HepG2 (cell line): Measurements from ENCODE around the gene CSMD2. TPM values are rescaled to one million over a fixed set of nuclear protein-coding genes. Genes with fewer than 3 reads are reported as not detected.
"Not testable (repeated sequence)": the region's sequence is repeated elsewhere in the genome, so short reads cannot be mapped to it uniquely, and the experiment has no call there.

Experiments used
- ATAC-seq: fragments of 200-7000 bp; cut with Tn5 transposase; 3 replicates; pipeline ENCODE4 v1.9.1; 2020; ENCODE audit warnings: mild to moderate bottlenecking, moderate library complexity
- BruUV-seq: library from RNA; stranded (reverse); fragments of 400-500 nt; replicated peaks from 2 replicates; lab custom pipeline; 2021; lab: Mats Ljungman, UMichigan
- CTCF ChIA-PET: fragments of 300-600 bp; formaldehyde crosslinking; extraction: SDS; loops from one replicate; lab custom pipeline; 2021; ENCODE audit warnings: low total read pairs, inconsistent platforms, low intra/inter-chr PET ratio; lab: Yijun Ruan, JAX
- POLR2A ChIA-PET: fragments of 350-600 bp; sonication (Branson Sonifier 250); formaldehyde crosslinking; loops from one replicate; lab custom pipeline; 2020; ENCODE audit warnings: antibody characterized with exemption, inconsistent platforms; lab: Yijun Ruan, JAX
- DNase-seq: peaks from one replicate; pipeline ENCODE4 v3.0.0-alpha.2; 2015; ENCODE audit warnings: low spot score
- FAIRE-seq: peaks from 3 replicates; lab custom pipeline; 2011; peaks lifted over from hg19 to GRCh38; lab: Jason Lieb, UNC
- H2AFZ ChIP-seq: one replicate; pipeline ENCODE4 v1.6.1; 2011; ENCODE audit warnings: low read length, inconsistent platforms
- H3K27ac ChIP-seq: fragments of 300-600 bp; 3 replicates; pipeline ENCODE4 v1.8.0; 2011; ENCODE audit warnings: mixed run types, mild to moderate bottlenecking, mixed read lengths, low read length, inconsistent platforms; ENCODE audit not compliant: insufficient read depth; ENCODE audit errors: extremely low read length
- H3K27me3 ChIP-seq, 2 experiments: fragments of 200-600 bp in 1 of 2; 2 replicates in 1 of 2; 3 replicates in 1 of 2; pipeline versions ENCODE4 v1.6.0 to v1.8.0; 2011; ENCODE audit warnings: low read length in 2 of 2, mild to moderate bottlenecking in 2 of 2, moderate library complexity in 2 of 2, inconsistent platforms in 1 of 2; ENCODE audit not compliant: insufficient read depth in 2 of 2, control insufficient read depth in 1 of 2
- H3K36me3 ChIP-seq, 2 experiments: fragments of 200-600 bp in 1 of 2; replicated peaks in 1 of 2; 2 replicates in 1 of 2; 3 replicates in 1 of 2; pipeline versions ENCODE4 v1.5.1 to v1.8.0; 2011; ENCODE audit warnings: low read length in 2 of 2, inconsistent platforms in 1 of 2; ENCODE audit not compliant: insufficient read depth in 2 of 2, control insufficient read depth in 1 of 2
- H3K4me1 ChIP-seq: 2 replicates; pipeline ENCODE4 v1.5.1; 2012; ENCODE audit warnings: low read length, inconsistent platforms; ENCODE audit not compliant: insufficient read depth
- H3K4me2 ChIP-seq: 2 replicates; pipeline ENCODE4 v1.6.0; 2011; ENCODE audit warnings: low read depth, low read length, inconsistent platforms
- H3K4me3 ChIP-seq, 3 experiments: fragments of 200-600 bp in 1 of 3; sonication (generic), shearing (Covaris generic) in 1 of 3; replicated peaks in 1 of 3; 2 replicates each; pipeline ENCODE4 v1.5.1; 2011 to 2016; ENCODE audit warnings: low read length in 3 of 3, inconsistent platforms in 2 of 3, low read depth in 2 of 3, mild to moderate bottlenecking in 2 of 3, control low read depth in 1 of 3, mixed read lengths in 1 of 3; ENCODE audit not compliant: insufficient read depth in 1 of 3
- H3K79me2 ChIP-seq: one replicate; pipeline ENCODE4 v1.6.1; 2011; ENCODE audit warnings: low read length, inconsistent platforms; ENCODE audit not compliant: insufficient read depth
- H3K9ac ChIP-seq: 2 replicates; pipeline ENCODE4 v1.6.0; 2011; ENCODE audit warnings: mild to moderate bottlenecking, low read depth, low read length, inconsistent platforms; ENCODE audit not compliant: insufficient read depth
- H3K9me3 ChIP-seq: 2 replicates; pipeline ENCODE4 v1.5.1; 2012; ENCODE audit warnings: mild to moderate bottlenecking, low read length
- H4K20me1 ChIP-seq: 2 replicates; pipeline ENCODE4 v1.6.0; 2011; ENCODE audit warnings: inconsistent platforms, mild to moderate bottlenecking, low read length, moderate library complexity; ENCODE audit not compliant: insufficient read depth
- ADNP ChIP-seq: sonication (generic); formaldehyde crosslinking; IDR thresholded peaks from 2 replicates; pipeline ENCODE4 v1.4.0; 2020; ENCODE audit warnings: missing genetic modification reagents
- ATAD3A ChIP-seq: sonication (generic); formaldehyde crosslinking; IDR thresholded peaks from 2 replicates; pipeline ENCODE4 v1.4.0; 2020; ENCODE audit warnings: missing genetic modification reagents
- ELF3 ChIP-seq: IDR thresholded peaks from 2 replicates; pipeline ENCODE4 v1.6.1; 2016; ENCODE audit warnings: missing genetic modification reagents, missing compliant biosample characterization
- FOSL1 ChIP-seq: sonication (generic); formaldehyde crosslinking; IDR thresholded peaks from 2 replicates; pipeline ENCODE4 v1.9.0; 2021; ENCODE audit warnings: missing genetic modification reagents, borderline replicate concordance
- FOXK1 ChIP-seq: sonication (generic); formaldehyde crosslinking; IDR thresholded peaks from 2 replicates; pipeline ENCODE4 v1.4.0; 2020; ENCODE audit warnings: low read depth, missing genetic modification reagents, borderline replicate concordance
- NFIC ChIP-seq: IDR thresholded peaks from 2 replicates; pipeline ENCODE4 v1.6.1; 2012; ENCODE audit warnings: mild to moderate bottlenecking, low read length, inconsistent platforms
- ZBTB25 ChIP-seq: IDR thresholded peaks from 2 replicates; pipeline ENCODE4 v1.6.1; 2018; ENCODE audit warnings: missing genetic modification reagents
- ZFAT ChIP-seq: sonication (generic); formaldehyde crosslinking; conservative IDR thresholded peaks from 2 replicates; pipeline ENCODE4 v1.8.1; 2023; ENCODE audit warnings: missing genetic modification reagents, inconsistent platforms
- ZNF253 ChIP-seq: sonication (generic); formaldehyde crosslinking; IDR thresholded peaks from 2 replicates; pipeline ENCODE4 v1.8.0; 2022; ENCODE audit warnings: mild to moderate bottlenecking, missing genetic modification reagents, borderline replicate concordance
- ZNF414 ChIP-seq: sonication (generic); formaldehyde crosslinking; IDR thresholded peaks from 2 replicates; pipeline ENCODE4 v1.5.0; 2020; ENCODE audit warnings: missing genetic modification reagents
- ZNF543 ChIP-seq: sonication (generic); formaldehyde crosslinking; IDR thresholded peaks from 2 replicates; pipeline ENCODE4 v1.4.0; 2020; ENCODE audit warnings: mild to moderate bottlenecking, missing genetic modification reagents
- ZNF562 ChIP-seq: sonication (generic); formaldehyde crosslinking; IDR thresholded peaks from 2 replicates; pipeline ENCODE4 v1.8.0; 2022; ENCODE audit warnings: missing genetic modification reagents, borderline replicate concordance
- ZNF75D ChIP-seq: sonication (generic); formaldehyde crosslinking; IDR thresholded peaks from 2 replicates; pipeline ENCODE4 v1.8.1; 2023; ENCODE audit warnings: missing genetic modification reagents, mild to moderate bottlenecking, borderline replicate concordance
- WGBS: methylation state at CpG from one replicate; pipeline ENCODE4 v1.1.6; 2017; ENCODE audit warnings: low lambda C conversion rate; 5-methylcytosine and 5-hydroxymethylcytosine counted together
- in situ Hi-C: cut with HindIII; loops from 2 replicates; pipeline ENCODE4 v1.10.0; 2017; ENCODE audit warnings: low pct_unique_long_range_greater_than_20kb; ENCODE audit not compliant: extremely low pct_ligation_motif_present
- intact Hi-C: fragments of 100-400 bp; cut with micrococcal nuclease; formaldehyde crosslinking; loops from one replicate; pipeline ENCODE4 v1.10.0; 2022; ENCODE audit not compliant: unreplicated experiment
- polyA plus RNA-seq, 8 experiments: library from polyadenylated mRNA; depleted of rRNA in 3 of 8; stranded (reverse) in 7 of 8; unstranded in 1 of 8; fragments of >200 nt; fragmentation: Illumina TruSeq in 4 of 8; extraction: Trizol in 4 of 8; gene quantifications; 2 replicates each; pipeline versions ENCODE4 v1.2.1 to v1.2.3, GENCODE V29; 2011 to 2016; ENCODE audit warnings: low read depth in 4 of 8, missing spikeins in 1 of 8, mixed read lengths in 1 of 8; ENCODE audit not compliant: insufficient read depth in 1 of 8
- total RNA-seq, 5 experiments: library from RNA; depleted of rRNA; stranded (reverse); fragments of >200 nt; fragmentation: Illumina TruSeq; extraction: Trizol; gene quantifications; 2 replicates each; pipeline ENCODE4 v1.2.3, GENCODE V29; 2016; ENCODE audit warnings: low read depth in 1 of 5

The CSMD2 gene
- total and polyA plus RNA-seq, 2 of the 13 experiments (the other 11 are each of a cell fraction or from before 2014, with no cell fraction given) = not detected

- intact Hi-C loops = no loop called here
- Histone ChIP-seq H3K79me2 (no peaks in the 10 kb centered on the region), H3K4me3 (no peak overlapping the region)
- no peak for ATAC-seq
- POLR2A ChIA-PET = no interaction called here
- no peak for TF ChIP-seq NFIC
- no peak for TF ChIP-seq FOXK1
- TF ChIP-seq FOSL1 = no peak
- no peak for TF ChIP-seq ZNF253
- TF ChIP-seq ZFAT (CRISPR knock-in tag) = no peak
- TF ChIP-seq ATAD3A = no peak
- TF ChIP-seq ZNF75D (CRISPR knock-in tag) = no peak
- TF ChIP-seq ZBTB25 (CRISPR knock-in tag) = no peak
- no peak for TF ChIP-seq ZNF562 (CRISPR knock-in tag)
- no peak for TF ChIP-seq ZNF543 (CRISPR knock-in tag)
- no peak for TF ChIP-seq ADNP (CRISPR knock-in tag)
- no peak for TF ChIP-seq ZNF414 (CRISPR knock-in tag)
- TF ChIP-seq ELF3 (CRISPR knock-in tag) = no peak
- TF ChIP-seq, all 625 proteins: peak for 0
- no peak for FAIRE-seq
- no peaks in the 10 kb centered on the region; the same call in 1 of the 2 replicates for H3K9me3 ChIP-seq
- no peak overlapping the region for H2AFZ ChIP-seq
- no peaks in the 10 kb centered on the region; a peak in 1 of 5 replicates for H3K27me3 ChIP-seq
- DNase-seq = no peak
- H3K36me3 ChIP-seq = no peaks in the 10 kb centered on the region
- H3K27ac ChIP-seq = no peak overlapping the region
- CTCF ChIA-PET = no interaction called here
- H3K4me2 ChIP-seq = no peak overlapping the region
- in situ Hi-C loops = no loop called here
- H4K20me1 ChIP-seq = no peaks in the 10 kb centered on the region
- WGBS = 16% methylated on average over 12 of the region's 12 CpGs
- no peaks in the 10 kb centered on the region for H3K4me1 ChIP-seq
- BruUV-seq = no TSS peak
- H3K9ac ChIP-seq = no peak overlapping the region
Observed at GRCh38 chr1:34186741-34187494, 21.9 kb upstream of the CSMD2 start.

- H2AFZ ChIP-seq, H4K20me1 ChIP-seq, CTCF ChIA-PET, H3K4me1 ChIP-seq, BruUV-seq, H3K4me3 ChIP-seq, H3K27me3 ChIP-seq, H3K9me3 ChIP-seq, POLR2A ChIA-PET, H3K79me2 ChIP-seq, intact Hi-C loops, H3K27ac ChIP-seq, H3K36me3 ChIP-seq, DNase-seq, FAIRE-seq, H3K4me2 ChIP-seq, H3K9ac ChIP-seq, ATAC-seq, in situ Hi-C loops: not testable (repeated sequence)
- 13% methylated on average over 4 of the region's 4 CpGs for WGBS
Observed at GRCh38 chr1:34183381-34183780, 18.4 kb upstream of the CSMD2 start.
